T-helper 1 cell treated with Interleukin-12 subunit alpha and Interleukin-12 subunit beta and Interleukin-4 antibody, amounts not matched to agents 30 ng/mL and 1 ng/mL, for 36 hours (primary cell): ENCODE data around the gene PSMA1. TPM values are rescaled to one million over a fixed set of nuclear protein-coding genes. Genes with fewer than 3 reads are reported as not detected.

Experiments
- total RNA-seq: library from RNA; stranded (reverse); gene quantifications from 2 replicates; pipeline ENCODE4 v1.2.3, GENCODE V29; 2022

Gene PSMA1
- total RNA-seq, 1 donor from 2014 or later, result 264 TPM

Other genes with a start within 250 kb of the PSMA1 start
- 73.5 and 78.3 TPM in 2 replicates for gene RRAS2, start 161.2 kb downstream of the PSMA1 start, total RNA-seq
- gene COPB1, start 20.6 kb downstream of the PSMA1 start, total RNA-seq, result 104 and 111 TPM in 2 replicates
- 113 and 125 TPM in 2 replicates for gene PDE3B, start 123.4 kb upstream of the PSMA1 start, total RNA-seq